Stimulated activated CD4-positive, alpha-beta T cell treated with anti-CD3 and anti-CD28 coated beads, Interleukin-12 subunit alpha, Interleukin-12 subunit beta, amount 100 ng/mL, for 24 hours (primary cell): ENCODE measurements around the gene SH2D3C.
A peak's percentile ranks its signal among the peaks of the same experiment; 100 is the strongest.

ENCODE experiments used
- DNase-seq, 2 experiments: peaks; one replicate each; pipeline ENCODE4 v3.0.0-alpha.2; 2020; ENCODE audit warnings: low read depth in 2 of 2

Gene SH2D3C, protein sequence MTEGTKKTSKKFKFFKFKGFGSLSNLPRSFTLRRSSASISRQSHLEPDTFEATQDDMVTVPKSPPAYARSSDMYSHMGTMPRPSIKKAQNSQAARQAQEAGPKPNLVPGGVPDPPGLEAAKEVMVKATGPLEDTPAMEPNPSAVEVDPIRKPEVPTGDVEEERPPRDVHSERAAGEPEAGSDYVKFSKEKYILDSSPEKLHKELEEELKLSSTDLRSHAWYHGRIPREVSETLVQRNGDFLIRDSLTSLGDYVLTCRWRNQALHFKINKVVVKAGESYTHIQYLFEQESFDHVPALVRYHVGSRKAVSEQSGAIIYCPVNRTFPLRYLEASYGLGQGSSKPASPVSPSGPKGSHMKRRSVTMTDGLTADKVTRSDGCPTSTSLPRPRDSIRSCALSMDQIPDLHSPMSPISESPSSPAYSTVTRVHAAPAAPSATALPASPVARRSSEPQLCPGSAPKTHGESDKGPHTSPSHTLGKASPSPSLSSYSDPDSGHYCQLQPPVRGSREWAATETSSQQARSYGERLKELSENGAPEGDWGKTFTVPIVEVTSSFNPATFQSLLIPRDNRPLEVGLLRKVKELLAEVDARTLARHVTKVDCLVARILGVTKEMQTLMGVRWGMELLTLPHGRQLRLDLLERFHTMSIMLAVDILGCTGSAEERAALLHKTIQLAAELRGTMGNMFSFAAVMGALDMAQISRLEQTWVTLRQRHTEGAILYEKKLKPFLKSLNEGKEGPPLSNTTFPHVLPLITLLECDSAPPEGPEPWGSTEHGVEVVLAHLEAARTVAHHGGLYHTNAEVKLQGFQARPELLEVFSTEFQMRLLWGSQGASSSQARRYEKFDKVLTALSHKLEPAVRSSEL

DNA sequence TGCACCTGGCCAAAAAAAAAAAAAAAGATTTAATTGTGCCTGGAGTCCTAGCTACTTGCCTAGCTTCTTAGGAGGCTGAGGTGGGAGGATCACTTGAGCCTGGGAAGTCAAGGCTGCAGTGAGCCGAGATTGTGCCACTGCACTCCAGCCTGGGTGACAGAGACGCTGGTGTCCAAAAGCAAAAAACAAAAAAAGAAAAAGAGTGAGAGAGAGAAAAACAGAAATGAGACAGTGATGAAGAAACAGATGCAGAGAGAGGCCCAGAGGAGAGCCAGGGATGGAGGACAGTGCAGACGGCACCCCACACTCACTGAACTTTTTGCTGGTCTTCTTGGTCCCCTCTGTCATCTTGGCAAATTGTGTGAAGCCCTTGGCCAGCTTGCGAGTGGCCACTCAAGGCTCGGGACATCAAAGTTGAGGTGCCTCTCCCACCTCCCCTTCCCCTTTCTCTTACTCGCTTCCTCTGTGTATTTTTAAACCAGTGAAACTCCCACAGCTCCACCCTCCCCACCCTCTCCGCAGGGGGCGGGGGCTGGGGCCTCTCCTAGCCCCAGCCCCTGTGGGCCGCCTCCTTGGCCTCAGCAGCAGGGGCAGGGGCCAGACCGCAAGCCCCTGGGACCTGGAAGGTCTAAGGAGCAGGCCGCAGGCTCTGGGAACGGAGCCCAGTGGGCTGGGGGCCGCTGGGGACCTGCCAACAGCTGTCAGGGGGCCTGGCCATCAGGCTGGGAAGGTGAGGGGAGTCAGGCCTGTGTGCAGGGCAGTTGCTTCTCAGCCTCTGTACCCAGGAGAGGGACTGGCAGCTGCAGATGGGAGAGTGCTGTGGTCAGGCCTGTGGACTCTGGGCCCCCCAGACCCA, at the start of gene SH2D3C:
SH2D3C (minus strand) TSS at position 387 of the 856 bp plus-strand sequence; CDS start at position 348, 39 bp downstream.
- DNase-seq: peak in 1 of 2 experiments; percentile 39

- DNase-seq: no peak
These were observed 47.9 kb upstream of the SH2D3C start for GRCh38 chr9:127826253-127826913.

- DNase-seq: no peak
These were observed 47.0 kb upstream of the SH2D3C start for GRCh38 chr9:127825319-127826051.

- no peak for DNase-seq
These were observed 43.6 kb upstream of the SH2D3C start for GRCh38 chr9:127822108-127822507.

- DNase-seq: no peak
These were observed 40.1 kb upstream of the SH2D3C start for GRCh38 chr9:127818574-127818973.

DNA sequence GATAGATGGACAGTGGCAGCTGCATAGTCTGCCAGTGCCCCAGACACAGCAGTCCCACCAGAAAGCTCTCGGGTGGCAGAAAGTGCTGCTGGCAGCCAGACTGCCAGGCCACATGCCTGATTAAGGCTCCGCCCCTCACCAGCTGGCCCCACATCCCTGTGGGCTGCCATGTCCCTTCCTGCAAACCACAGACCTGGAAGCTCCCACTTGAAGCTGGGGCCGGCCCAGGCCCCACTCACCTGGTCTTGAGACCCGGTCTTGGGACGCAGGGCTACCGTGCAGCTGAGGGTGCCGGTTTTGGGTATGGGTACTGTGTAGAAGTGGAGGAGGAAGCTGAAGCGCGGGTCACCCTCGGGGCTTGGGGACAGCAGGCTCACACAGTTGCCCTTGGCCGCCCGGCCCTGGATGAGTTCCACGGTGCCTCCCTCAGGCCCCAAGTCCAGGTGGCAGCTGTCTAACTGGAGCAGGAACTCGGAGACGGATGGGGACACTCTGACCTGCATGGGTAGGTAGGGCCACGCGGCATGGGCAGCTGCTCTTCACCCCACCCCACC, 39.5 kb upstream of the SH2D3C start:
- no peak for DNase-seq

DNA sequence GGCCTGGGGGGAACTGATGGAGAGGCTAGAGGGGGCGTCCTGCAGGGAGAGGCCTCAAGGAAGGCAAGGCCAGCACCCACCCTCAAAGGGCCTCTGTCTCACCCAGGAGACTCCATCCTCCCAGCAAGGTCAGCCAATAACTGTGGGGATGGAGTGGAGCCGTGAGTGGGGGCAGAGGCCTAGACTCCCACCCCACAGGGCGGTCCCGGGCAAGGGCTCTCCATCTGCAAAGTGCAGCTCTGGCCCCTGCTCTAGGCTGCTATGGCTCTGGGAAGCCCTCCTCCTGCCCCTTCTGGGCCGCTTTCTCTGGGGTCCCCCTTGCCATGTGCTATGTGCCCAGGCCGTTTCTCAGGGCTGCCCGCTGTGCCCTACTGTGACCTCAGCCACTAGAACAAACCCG, 38.3 kb upstream of the SH2D3C start:
- DNase-seq: no peak

DNA sequence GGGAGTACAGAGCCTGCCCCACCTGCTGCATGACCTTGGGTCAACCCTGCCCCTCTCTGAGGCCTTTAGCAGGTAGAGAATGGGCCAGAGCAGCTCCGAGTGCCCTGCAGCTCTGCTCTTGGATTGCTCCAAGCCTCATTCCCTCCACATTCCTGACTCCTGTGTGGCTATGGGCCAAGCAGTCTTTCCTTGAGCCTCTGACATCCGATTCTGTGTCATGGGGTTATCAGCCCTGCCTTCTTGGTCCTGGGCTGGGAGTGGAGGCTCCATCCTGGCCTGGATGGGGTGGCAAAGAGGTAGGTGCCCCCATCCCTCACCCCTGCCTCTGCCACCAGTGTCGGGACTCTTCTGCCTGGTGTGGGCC, 37.9 kb upstream of the SH2D3C start:
- DNase-seq: no peak

- DNase-seq: no peak
These were observed 37.3 kb upstream of the SH2D3C start for GRCh38 chr9:127815512-127816361.

- no peak for DNase-seq
These were observed 36.4 kb upstream of the SH2D3C start for GRCh38 chr9:127814619-127815511.

GRCh38 chr9:127813686-127814226, 35.3 kb upstream of the SH2D3C start:
- no peak for DNase-seq

DNA sequence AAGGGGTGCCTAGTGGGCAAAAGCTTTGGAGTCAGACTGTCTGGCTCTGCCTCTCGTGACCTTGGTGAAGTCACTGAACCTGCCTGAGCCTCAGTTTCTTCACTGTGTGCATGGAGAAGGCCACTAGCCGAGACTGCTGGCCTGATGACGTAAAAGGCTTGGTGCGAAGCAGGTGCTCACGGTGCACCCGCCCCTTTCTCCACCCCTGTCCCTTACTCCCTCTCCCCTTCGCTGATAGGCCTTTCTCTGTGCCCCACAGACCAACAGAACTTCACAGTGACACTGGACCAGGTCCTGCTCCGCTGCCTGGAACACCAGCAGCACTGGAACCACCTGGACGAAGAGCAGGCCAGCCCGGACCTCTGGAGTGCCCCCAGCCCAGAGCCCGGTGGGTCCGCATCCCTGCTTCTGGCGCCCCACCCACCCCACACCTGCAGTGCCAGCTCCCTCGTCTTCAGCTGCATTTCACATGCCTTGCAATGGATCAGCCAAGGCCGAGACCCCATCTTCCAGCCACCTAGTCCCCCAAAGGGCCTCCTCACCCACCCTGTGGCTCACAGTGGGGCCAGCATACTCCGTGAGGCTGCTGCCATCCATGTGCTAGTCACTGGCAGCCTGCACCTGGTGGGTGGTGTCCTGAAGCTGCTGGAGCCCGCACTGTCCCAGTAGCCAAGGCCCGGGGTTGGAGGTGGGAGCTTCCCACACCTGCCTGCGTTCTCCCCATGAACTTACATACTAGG, 34.6 kb upstream of the SH2D3C start:
- DNase-seq: no peak

DNA sequence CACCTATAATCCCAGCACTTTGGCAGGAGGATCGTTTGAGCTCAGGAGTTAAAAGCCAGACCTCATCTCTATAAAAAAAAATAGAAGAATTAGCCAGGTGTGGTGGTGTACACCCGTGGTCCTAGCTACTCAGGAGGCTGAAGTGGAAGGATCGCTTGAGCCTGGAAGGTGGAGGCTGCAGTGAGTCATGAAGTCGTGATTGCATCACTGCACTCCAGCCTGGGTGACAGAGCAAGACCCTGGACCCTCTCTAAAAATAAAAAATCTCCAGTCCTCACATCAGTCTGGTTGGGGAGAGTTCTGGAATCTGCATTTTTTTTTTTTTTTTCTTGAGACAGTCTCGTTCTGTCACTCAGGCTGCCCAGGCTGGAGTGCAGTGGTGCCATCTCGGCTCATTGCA, 33.5 kb upstream of the SH2D3C start:
- no peak for DNase-seq

DNA sequence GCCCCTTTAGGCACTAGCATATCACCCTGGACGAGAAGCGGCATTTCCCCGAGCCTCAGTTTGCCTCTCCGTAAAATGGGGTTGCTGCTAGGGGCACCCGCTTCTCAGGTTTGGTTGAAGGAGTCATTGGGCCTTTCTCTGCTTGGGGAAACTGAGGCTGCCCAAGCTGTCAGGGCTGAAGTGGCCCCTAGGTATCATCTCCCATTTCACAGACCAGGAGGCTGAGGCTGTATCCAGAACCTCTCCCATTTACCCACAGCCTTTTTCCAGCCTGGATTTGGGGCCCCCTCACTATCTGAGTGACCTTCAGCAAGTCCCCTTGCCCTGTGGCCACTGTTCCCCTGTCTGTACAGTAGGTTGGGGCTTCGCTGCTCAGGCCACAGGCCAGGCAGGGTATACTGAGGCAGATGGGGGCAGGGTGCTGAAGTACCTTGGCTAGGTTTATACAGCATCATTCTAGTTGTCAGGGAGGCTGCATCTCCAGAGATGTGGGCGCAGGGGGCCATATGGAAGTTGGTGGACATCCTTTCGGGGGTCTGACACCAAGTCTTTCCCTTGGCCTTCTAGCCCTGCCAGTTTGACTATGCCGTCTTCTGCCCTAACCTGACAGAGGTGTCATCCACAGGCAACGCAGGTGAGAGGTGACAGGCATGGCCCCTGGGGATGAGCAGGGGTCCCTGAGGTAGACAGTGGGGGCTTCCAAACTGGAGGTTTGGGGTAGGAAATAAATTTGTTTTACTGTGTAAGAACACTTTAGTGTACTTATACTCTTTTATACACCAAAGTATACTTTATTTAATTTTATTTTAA, 32.1 kb upstream of the SH2D3C start:
- DNase-seq: no peak

GRCh38 chr9:127809540-127810377, 31.3 kb upstream of the SH2D3C start:
- DNase-seq: no peak
